ENCODE results near the gene KCNQ2.

Gene KCNQ2

GRCh38 chr20:63366390-63367365, 105.8 kb downstream of the KCNQ2 start:
- Histone ChIP-seq H3K9ac (ENCODE audit: low read length) (no peak overlapping the region), H3K79me2 (ENCODE audit: low read length) (no peaks in the 10 kb centered on the region), H3K27ac (ENCODE audit: low read length) (no peak overlapping the region), H2AFZ (ENCODE audit: low read depth, low read length) (no peak overlapping the region), H3K4me3 (ENCODE audit: low read length) (no peak overlapping the region), H3K9me3 (ENCODE audit: insufficient read depth, low read length) (no peaks in the 10 kb centered on the region), H4K20me1 (ENCODE audit: insufficient read depth, low read length) (no peaks in the 10 kb centered on the region), H3K4me2 (ENCODE audit: low read length) (no peak overlapping the region), H3K27me3 (ENCODE audit: low read depth, low read length) (no peaks in the 10 kb centered on the region), H3K36me3 (replicated peaks; ENCODE audit: low read depth, low read length) (no peaks in the 10 kb centered on the region), H3K4me1 (ENCODE audit: low read length) (no peaks in the 10 kb centered on the region)
- no peak for TF ChIP-seq EZH2phosphoT487 (IDR thresholded peaks at IDR 0.05; ENCODE audit: low read depth)
- TF ChIP-seq CTCF (IDR thresholded peaks at IDR 0.05; ENCODE audit: low read depth, low read length): no peak

GRCh38 chr20:63365601-63366389, 106.7 kb downstream of the KCNQ2 start:
- Histone ChIP-seq H4K20me1 (ENCODE audit: insufficient read depth, low read length) (no peaks in the 10 kb centered on the region), H3K4me2 (ENCODE audit: low read length) (no peak overlapping the region), H2AFZ (ENCODE audit: low read depth, low read length) (no peak overlapping the region), H3K4me3 (ENCODE audit: low read length) (no peak overlapping the region), H3K27me3 (ENCODE audit: low read depth, low read length) (no peaks in the 10 kb centered on the region), H3K9me3 (ENCODE audit: insufficient read depth, low read length) (no peaks in the 10 kb centered on the region), H3K79me2 (ENCODE audit: low read length) (no peaks in the 10 kb centered on the region), H3K4me1 (ENCODE audit: low read length) (no peaks in the 10 kb centered on the region), H3K27ac (ENCODE audit: low read length) (no peak overlapping the region), H3K9ac (ENCODE audit: low read length) (no peak overlapping the region), H3K36me3 (replicated peaks; ENCODE audit: low read depth, low read length) (no peaks in the 10 kb centered on the region)
- TF ChIP-seq CTCF (IDR thresholded peaks at IDR 0.05; ENCODE audit: low read depth, low read length): no peak
- no peak for TF ChIP-seq EZH2phosphoT487 (IDR thresholded peaks at IDR 0.05; ENCODE audit: low read depth)

GRCh38 chr20:63364801-63365585, 107.5 kb downstream of the KCNQ2 start:
- no peaks in the 10 kb centered on the region for H3K27me3 ChIP-seq (ENCODE audit: low read depth, low read length)
- no peaks in the 10 kb centered on the region for H3K36me3 ChIP-seq (replicated peaks; ENCODE audit: low read depth, low read length)
- no peaks in the 10 kb centered on the region for H3K4me1 ChIP-seq (ENCODE audit: low read length)
- no peak for TF ChIP-seq CTCF (IDR thresholded peaks at IDR 0.05; ENCODE audit: low read depth, low read length)
- TF ChIP-seq EZH2phosphoT487 (IDR thresholded peaks at IDR 0.05; ENCODE audit: low read depth): no peak
- no peak overlapping the region for H3K4me3 ChIP-seq (ENCODE audit: low read length)
- no peak overlapping the region for H2AFZ ChIP-seq (ENCODE audit: low read depth, low read length)
- H3K9ac ChIP-seq (ENCODE audit: low read length): no peak overlapping the region
- H3K79me2 ChIP-seq (ENCODE audit: low read length): no peaks in the 10 kb centered on the region
- no peak overlapping the region for H3K27ac ChIP-seq (ENCODE audit: low read length)
- no peaks in the 10 kb centered on the region for H3K9me3 ChIP-seq (ENCODE audit: insufficient read depth, low read length)
- no peaks in the 10 kb centered on the region for H4K20me1 ChIP-seq (ENCODE audit: insufficient read depth, low read length)
- H3K4me2 ChIP-seq (ENCODE audit: low read length): no peak overlapping the region

Data from OCI-LY3 (cell line).